ENCODE data around the gene NLGN3. TPM values are rescaled to one million over a fixed set of nuclear protein-coding genes. Genes with fewer than 3 reads are reported as not detected.

Gene NLGN3
- total RNA-seq, 2 donors from 2014 or later = 1.1 to 1.8 TPM

- no peak overlapping the region for H3K4me3 ChIP-seq
- H3K27me3 ChIP-seq (replicated peaks; ENCODE audit: insufficient read depth) = no peaks in the 10 kb centered on the region
- no peak for TF ChIP-seq CTCF (IDR thresholded peaks at IDR 0.05)
- no peaks in the 10 kb centered on the region for H3K36me3 ChIP-seq
- H3K27ac ChIP-seq = no peak overlapping the region
- no peaks in the 10 kb centered on the region for H3K4me1 ChIP-seq (ENCODE audit: control insufficient read depth in 1 of 2, low read depth in 2 of 2)
- no peaks in the 10 kb centered on the region for H3K9me3 ChIP-seq
- no peak for DNase-seq (ENCODE audit: low spot score)
- ATAC-seq (ENCODE audit: insufficient number of reproducible peaks, low FRiP score, low read depth) = no peak
Observed at GRCh38 chrX:71154641-71155040, 10.0 kb downstream of the NLGN3 start.

DNA sequence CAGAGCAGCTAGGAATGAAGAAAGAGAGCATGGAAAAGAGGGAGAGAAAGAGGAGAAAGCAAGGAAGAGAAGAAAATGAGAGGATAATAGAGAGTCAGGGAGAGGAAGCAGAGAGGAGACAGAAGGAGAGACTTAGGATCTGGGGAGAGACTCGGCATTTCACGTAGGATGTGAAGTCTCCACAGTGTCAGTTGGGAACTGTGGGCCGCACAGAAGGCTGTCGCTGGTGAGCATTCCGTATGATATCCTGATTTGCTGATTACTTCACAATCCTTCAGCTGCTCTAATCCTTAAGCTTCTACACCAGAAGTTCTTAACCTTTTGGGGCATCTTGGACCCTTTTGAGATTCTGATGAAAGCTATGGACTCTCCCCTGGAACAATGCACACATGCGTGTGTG lies 14.0 kb downstream of the NLGN3 start:
- no peaks in the 10 kb centered on the region for H3K4me1 ChIP-seq (ENCODE audit: control insufficient read depth in 1 of 2, low read depth in 2 of 2)
- no peak overlapping the region for H3K27ac ChIP-seq
- no peak for TF ChIP-seq CTCF (IDR thresholded peaks at IDR 0.05)
- no peaks in the 10 kb centered on the region for H3K27me3 ChIP-seq (replicated peaks; ENCODE audit: insufficient read depth)
- no peaks in the 10 kb centered on the region for H3K36me3 ChIP-seq
- no peaks in the 10 kb centered on the region for H3K9me3 ChIP-seq
- H3K4me3 ChIP-seq = no peak overlapping the region
- ATAC-seq (ENCODE audit: insufficient number of reproducible peaks, low FRiP score, low read depth) = no peak
- no peak for DNase-seq (ENCODE audit: low spot score)

DNA sequence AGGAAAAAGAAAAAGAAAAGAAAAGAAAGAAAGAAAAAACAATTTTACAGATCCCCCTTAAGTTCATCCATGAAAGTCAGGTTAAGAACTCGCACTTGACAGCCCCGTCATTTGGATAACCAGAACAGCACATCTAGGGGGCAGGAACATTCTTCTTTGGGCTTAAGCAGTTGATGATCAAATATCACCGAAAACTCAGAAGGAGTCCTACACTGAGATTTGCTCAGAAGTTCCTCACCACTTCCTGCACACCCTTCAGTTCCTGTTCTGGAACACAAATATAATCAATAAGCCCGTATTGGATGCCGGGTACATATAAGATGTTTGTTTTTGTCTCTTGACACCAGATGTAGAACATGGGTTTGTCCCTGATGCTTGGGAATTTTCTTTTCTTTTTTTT lies 14.7 kb downstream of the NLGN3 start:
- Histone ChIP-seq H3K36me3 (no peaks in the 10 kb centered on the region), H3K4me3 (no peak overlapping the region), H3K9me3 (no peaks in the 10 kb centered on the region), H3K4me1 (ENCODE audit: control insufficient read depth in 1 of 2, low read depth in 2 of 2) (no peaks in the 10 kb centered on the region), H3K27me3 (replicated peaks; ENCODE audit: insufficient read depth) (no peaks in the 10 kb centered on the region), H3K27ac (no peak overlapping the region)
- no peak for DNase-seq (ENCODE audit: low spot score)
- no peak for TF ChIP-seq CTCF (IDR thresholded peaks at IDR 0.05)
- ATAC-seq (ENCODE audit: insufficient number of reproducible peaks, low FRiP score, low read depth) = no peak

- DNase-seq (ENCODE audit: low spot score) = no peak
- Histone ChIP-seq H3K9me3 (no peaks in the 10 kb centered on the region), H3K27me3 (replicated peaks; ENCODE audit: insufficient read depth) (no peaks in the 10 kb centered on the region), H3K4me3 (no peak overlapping the region), H3K4me1 (ENCODE audit: control insufficient read depth in 1 of 2, low read depth in 2 of 2) (no peaks in the 10 kb centered on the region), H3K36me3 (no peaks in the 10 kb centered on the region), H3K27ac (no peak overlapping the region)
- TF ChIP-seq CTCF (IDR thresholded peaks at IDR 0.05) = no peak
- ATAC-seq (ENCODE audit: insufficient number of reproducible peaks, low FRiP score, low read depth) = no peak
Observed at GRCh38 chrX:71160475-71160874, 15.8 kb downstream of the NLGN3 start.

GRCh38 chrX:71162981-71163380 lies 18.3 kb downstream of the NLGN3 start:
- DNase-seq (ENCODE audit: low spot score) (no peak), ATAC-seq (ENCODE audit: insufficient number of reproducible peaks, low FRiP score, low read depth) (no peak)
- TF ChIP-seq CTCF (IDR thresholded peaks at IDR 0.05) = no peak
- Histone ChIP-seq H3K36me3 (no peaks in the 10 kb centered on the region), H3K27me3 (replicated peaks; ENCODE audit: insufficient read depth) (no peaks in the 10 kb centered on the region), H3K4me3 (no peak overlapping the region), H3K4me1 (ENCODE audit: control insufficient read depth in 1 of 2, low read depth in 2 of 2) (no peaks in the 10 kb centered on the region), H3K9me3 (no peaks in the 10 kb centered on the region), H3K27ac (no peak overlapping the region)

Measured in thoracic aorta (tissue), 2 donors.